Lung (tissue), 12 donors: ENCODE measurements around the gene RAB8B. TPM values are rescaled to one million over a fixed set of nuclear protein-coding genes. Genes with fewer than 3 reads are reported as not detected.

ENCODE experiments used
- ATAC-seq: fragments of 200-7000 bp; cut with Tn5 transposase; one replicate; pipeline ENCODE4 v1.9.1; 2020; ENCODE audit warnings: moderate number of reproducible peaks; ENCODE audit not compliant: insufficient read depth, low FRiP score
- DNase-seq, 3 donors: peaks; one replicate each; pipeline ENCODE4 v3.0.0-alpha.2; 2013 to 2017
- H3K27ac ChIP-seq, 2 donors: one replicate each; pipeline ENCODE4 v1.5.1; 2013; ENCODE audit warnings: mild to moderate bottlenecking in 2 of 2, moderate library complexity in 2 of 2, control low read depth in 1 of 2, inconsistent platforms in 1 of 2, low read depth in 1 of 2, low read length in 1 of 2
- H3K27me3 ChIP-seq, 3 donors: one replicate each; pipeline ENCODE4 v1.5.1; 2013; ENCODE audit warnings: low read length in 2 of 3; ENCODE audit not compliant: control insufficient read depth in 3 of 3, insufficient read depth in 3 of 3
- H3K36me3 ChIP-seq, 4 donors: one replicate each; pipeline ENCODE4 v1.5.1; 2013; ENCODE audit warnings: low read length in 4 of 4, mild to moderate bottlenecking in 1 of 4, moderate library complexity in 1 of 4; ENCODE audit not compliant: control insufficient read depth in 4 of 4, insufficient read depth in 4 of 4
- H3K4me1 ChIP-seq, 5 donors: one replicate each; pipeline ENCODE4 v1.5.1; 2013; ENCODE audit warnings: low read length in 5 of 5, mild to moderate bottlenecking in 2 of 5, moderate library complexity in 1 of 5; ENCODE audit not compliant: control insufficient read depth in 5 of 5, insufficient read depth in 5 of 5
- H3K4me3 ChIP-seq: one replicate; pipeline ENCODE4 v1.5.1; 2013; ENCODE audit warnings: mild to moderate bottlenecking, control low read depth, moderate library complexity
- H3K9ac ChIP-seq, 2 donors: one replicate each; pipeline ENCODE4 v1.5.1; 2013; ENCODE audit warnings: low read length in 2 of 2, control low read depth in 1 of 2; ENCODE audit not compliant: insufficient read depth in 1 of 2
- H3K9me3 ChIP-seq, 4 donors: one replicate each; pipeline ENCODE4 v1.5.1; 2013; ENCODE audit warnings: low read length in 3 of 4, mild to moderate bottlenecking in 1 of 4, moderate library complexity in 1 of 4; ENCODE audit not compliant: control insufficient read depth in 4 of 4, insufficient read depth in 3 of 4
- CTCF ChIP-seq: IDR thresholded peaks from 2 replicates; pipeline ENCODE4 v1.5.1; 2012; ENCODE audit warnings: mild to moderate bottlenecking; ENCODE audit errors: control extremely low read depth, extremely low read depth
- WGBS, 2 donors: extraction: QIAGEN DNeasy Blood & Tissue Kit; methylation state at CpG; one replicate each; pipeline ENCODE4 v1.1.7; 2013; 5-methylcytosine and 5-hydroxymethylcytosine counted together
- polyA plus RNA-seq, 2 donors: library from polyadenylated mRNA; stranded (reverse); fragments of 200-250 nt; gene quantifications; one replicate each; pipeline ENCODE4 v1.2.1, GENCODE V29; 2013
- total RNA-seq, 2 donors: library from RNA; depleted of rRNA in 1 of 2; stranded (reverse); fragments of >200 nt in 1 of 2; gene quantifications; one replicate each; pipeline ENCODE4 v1.2.1, GENCODE V29; 2014 to 2021
- donor health status: control.
- donor health status: control.
- donor health status: Bipolar disorder and iron deficiency.
- donor health status: healthy.
- donor health status: DM: yes; HTN: yes; CAD: no.

Gene RAB8B
- total and polyA plus RNA-seq, 4 donors = 10.0 to 88.9 (median 35.7) TPM

GRCh38 chr15:63210151-63211091 lies 21.0 kb downstream of the RAB8B start:
- Histone ChIP-seq H3K9ac (no peak overlapping the region), H3K36me3 (peaks cover 0 to 3% (median 0%) of the 10 kb centered on the region in 4 donors), H3K27me3 (no peaks in the 10 kb centered on the region), H3K9me3 (no peaks in the 10 kb centered on the region), H3K4me1 (peaks cover 7 to 26% (median 14%) of the 10 kb centered on the region in 5 donors), H3K27ac (no peak overlapping the region), H3K4me3 (no peak overlapping the region)
- WGBS, 2 donors = 75 to 81% methylated on average over 5 of the region's 5 CpGs
- no peak for DNase-seq
- TF ChIP-seq CTCF = no peak
- ATAC-seq = no peak

- Histone ChIP-seq H3K27me3 (no peaks in the 10 kb centered on the region), H3K36me3 (peaks cover 0 to 3% (median 0%) of the 10 kb centered on the region in 4 donors), H3K4me1 (peaks cover 7 to 26% (median 14%) of the 10 kb centered on the region in 5 donors), H3K9me3 (no peaks in the 10 kb centered on the region), H3K27ac (no peak overlapping the region), H3K4me3 (no peak overlapping the region), H3K9ac (no peak overlapping the region)
- DNase-seq (no peak), ATAC-seq (no peak)
- TF ChIP-seq CTCF = no peak
- 77 to 83% methylated on average over 3 of the region's 3 CpGs for WGBS, 2 donors
These were observed 21.7 kb downstream of the RAB8B start for GRCh38 chr15:63211092-63211490.

GRCh38 chr15:63211549-63211948 lies 22.1 kb downstream of the RAB8B start:
- H3K4me3 ChIP-seq = no peak overlapping the region
- H3K9me3 ChIP-seq = no peaks in the 10 kb centered on the region
- TF ChIP-seq CTCF = no peak
- DNase-seq = no peak
- peak overlapping the region in 1 of 2 donors; percentile 55 for H3K27ac ChIP-seq
- 97 to 99% methylated on average over 2 of the region's 2 CpGs for WGBS, 2 donors
- peaks cover 7 to 26% (median 14%) of the 10 kb centered on the region in 5 donors for H3K4me1 ChIP-seq
- no peak for ATAC-seq
- no peaks in the 10 kb centered on the region for H3K27me3 ChIP-seq
- peaks cover 0 to 3% (median 0%) of the 10 kb centered on the region in 4 donors for H3K36me3 ChIP-seq
- H3K9ac ChIP-seq = no peak overlapping the region
